ENCODE data around the gene KREMEN1.

- TF ChIP-seq, protein P1, sequence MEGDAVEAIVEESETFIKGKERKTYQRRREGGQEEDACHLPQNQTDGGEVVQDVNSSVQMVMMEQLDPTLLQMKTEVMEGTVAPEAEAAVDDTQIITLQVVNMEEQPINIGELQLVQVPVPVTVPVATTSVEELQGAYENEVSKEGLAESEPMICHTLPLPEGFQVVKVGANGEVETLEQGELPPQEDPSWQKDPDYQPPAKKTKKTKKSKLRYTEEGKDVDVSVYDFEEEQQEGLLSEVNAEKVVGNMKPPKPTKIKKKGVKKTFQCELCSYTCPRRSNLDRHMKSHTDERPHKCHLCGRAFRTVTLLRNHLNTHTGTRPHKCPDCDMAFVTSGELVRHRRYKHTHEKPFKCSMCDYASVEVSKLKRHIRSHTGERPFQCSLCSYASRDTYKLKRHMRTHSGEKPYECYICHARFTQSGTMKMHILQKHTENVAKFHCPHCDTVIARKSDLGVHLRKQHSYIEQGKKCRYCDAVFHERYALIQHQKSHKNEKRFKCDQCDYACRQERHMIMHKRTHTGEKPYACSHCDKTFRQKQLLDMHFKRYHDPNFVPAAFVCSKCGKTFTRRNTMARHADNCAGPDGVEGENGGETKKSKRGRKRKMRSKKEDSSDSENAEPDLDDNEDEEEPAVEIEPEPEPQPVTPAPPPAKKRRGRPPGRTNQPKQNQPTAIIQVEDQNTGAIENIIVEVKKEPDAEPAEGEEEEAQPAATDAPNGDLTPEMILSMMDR (IDR thresholded peaks at IDR 0.05; ENCODE audit: poor library complexity): no peak
- TF ChIP-seq EZH2 (IDR thresholded peaks at IDR 0.05; ENCODE audit: borderline replicate concordance) (no peak), EZH2phosphoT487 (IDR thresholded peaks at IDR 0.05; ENCODE audit: low read depth, severe bottlenecking, unreplicated experiment) (no peak)
Observed at GRCh38 chr22:29145321-29146072, 72.7 kb downstream of the KREMEN1 start.
